OCI-LY3 (cell line): ENCODE results near the gene KRT5.

ENCODE experiments used
- EZH2phosphoT487 ChIP-seq: fragments of 200-600 bp; shearing (Covaris generic); IDR thresholded peaks from 2 replicates; pipeline ENCODE4 v1.6.1; 2018; ENCODE audit warnings: antibody characterized with exemption, mixed run types, low read depth
- TF ChIP-seq, protein P1 (sequence below): fragments of 200-600, 300-600 bp; sonication (generic); IDR thresholded peaks from 2 replicates; pipeline ENCODE4 v1.5.1; 2014; ENCODE audit warnings: antibody characterized with exemption, low read length, low read depth

- TF ChIP-seq, protein P1, sequence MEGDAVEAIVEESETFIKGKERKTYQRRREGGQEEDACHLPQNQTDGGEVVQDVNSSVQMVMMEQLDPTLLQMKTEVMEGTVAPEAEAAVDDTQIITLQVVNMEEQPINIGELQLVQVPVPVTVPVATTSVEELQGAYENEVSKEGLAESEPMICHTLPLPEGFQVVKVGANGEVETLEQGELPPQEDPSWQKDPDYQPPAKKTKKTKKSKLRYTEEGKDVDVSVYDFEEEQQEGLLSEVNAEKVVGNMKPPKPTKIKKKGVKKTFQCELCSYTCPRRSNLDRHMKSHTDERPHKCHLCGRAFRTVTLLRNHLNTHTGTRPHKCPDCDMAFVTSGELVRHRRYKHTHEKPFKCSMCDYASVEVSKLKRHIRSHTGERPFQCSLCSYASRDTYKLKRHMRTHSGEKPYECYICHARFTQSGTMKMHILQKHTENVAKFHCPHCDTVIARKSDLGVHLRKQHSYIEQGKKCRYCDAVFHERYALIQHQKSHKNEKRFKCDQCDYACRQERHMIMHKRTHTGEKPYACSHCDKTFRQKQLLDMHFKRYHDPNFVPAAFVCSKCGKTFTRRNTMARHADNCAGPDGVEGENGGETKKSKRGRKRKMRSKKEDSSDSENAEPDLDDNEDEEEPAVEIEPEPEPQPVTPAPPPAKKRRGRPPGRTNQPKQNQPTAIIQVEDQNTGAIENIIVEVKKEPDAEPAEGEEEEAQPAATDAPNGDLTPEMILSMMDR, result peak; percentile 22
- no peak for TF ChIP-seq EZH2phosphoT487
Observed at GRCh38 chr12:52495389-52495788, 24.8 kb downstream of the KRT5 start.
